ENCODE results near the gene NCAPH2.
"Not testable (repeated sequence)": the region's sequence is repeated elsewhere in the genome, so short reads cannot be mapped to it uniquely, and the experiment has no call there.

GRCh38 chr22:50533856-50534711, 26.1 kb downstream of the NCAPH2 start:
- TF ChIP-seq CTCF (IDR thresholded peaks at IDR 0.05); EP300 (IDR thresholded peaks at IDR 0.05; ENCODE audit: low read depth); POLR2A (IDR thresholded peaks at IDR 0.05): not testable (repeated sequence)
